HG03521 (cell line): ENCODE data around the gene ANKRD63.

ENCODE experiments used
- ATAC-seq: cut with Tn5 transposase; IDR thresholded peaks from one replicate; pipeline ENCODE4 v1.9.1; 2021; ENCODE audit warnings: mild to moderate bottlenecking, moderate library complexity; ENCODE audit not compliant: unreplicated experiment

ANKRD63 gene

GRCh38 chr15:40245666-40246450 is 37.0 kb downstream of the ANKRD63 start:
- ATAC-seq: no peak

GRCh38 chr15:40244961-40245523 is 37.8 kb downstream of the ANKRD63 start:
- no peak for ATAC-seq

GRCh38 chr15:40243126-40243810 is 39.6 kb downstream of the ANKRD63 start:
- ATAC-seq: no peak

GRCh38 chr15:40242601-40243000 is 40.3 kb downstream of the ANKRD63 start:
- no peak for ATAC-seq

- ATAC-seq: no peak
Observed at GRCh38 chr15:40242213-40242599, 40.7 kb downstream of the ANKRD63 start.

GRCh38 chr15:40241269-40242212 is 41.3 kb downstream of the ANKRD63 start:
- no peak for ATAC-seq

GRCh38 chr15:40240619-40241221 is 42.1 kb downstream of the ANKRD63 start:
- no peak for ATAC-seq

- ATAC-seq: no peak
Observed at GRCh38 chr15:40239693-40240618, 42.9 kb downstream of the ANKRD63 start.

- ATAC-seq: no peak
Observed at GRCh38 chr15:40239404-40239692, 43.5 kb downstream of the ANKRD63 start.

- no peak for ATAC-seq
Observed at GRCh38 chr15:40238532-40239403, 44.1 kb downstream of the ANKRD63 start, which contains the start of gene PAK6. Gene PAK6, plus strand, starts transcription at chr15:40239063. Its CDS starts 25,723 bp downstream, at chr15:40264786.

- no peak for ATAC-seq
Observed at GRCh38 chr15:40235201-40235885, 47.5 kb downstream of the ANKRD63 start.

GRCh38 chr15:40234783-40235182 is 48.1 kb downstream of the ANKRD63 start:
- no peak for ATAC-seq

- no peak for ATAC-seq
Observed at GRCh38 chr15:40233727-40234577, 48.9 kb downstream of the ANKRD63 start.

GRCh38 chr15:40232625-40233070 is 50.2 kb downstream of the ANKRD63 start:
- ATAC-seq: no peak
